Karpas-422 (cell line): Measurements from ENCODE around the gene NCKAP5. TPM values are rescaled to one million over a fixed set of nuclear protein-coding genes. Genes with fewer than 3 reads are reported as not detected.

ENCODE experiments used
- DNase-seq: peaks from one replicate; pipeline ENCODE4 v3.0.0-alpha.2; 2015
- H2AFZ ChIP-seq: fragments of 200-600 bp; sonication (generic); 2 replicates; pipeline ENCODE4 v1.6.1; 2014; ENCODE audit warnings: antibody characterized with exemption, low read length, mixed read lengths
- H3K27ac ChIP-seq: fragments of 200-600 bp; sonication (generic); 2 replicates; pipeline ENCODE4 v1.5.1; 2014; ENCODE audit warnings: mild to moderate bottlenecking, low read length, moderate library complexity
- H3K27me3 ChIP-seq: fragments of 200-600 bp; sonication (generic); 2 replicates; pipeline ENCODE4 v1.6.1; 2014; ENCODE audit warnings: low read length, mixed read lengths
- H3K36me3 ChIP-seq: fragments of 200-600 bp; sonication (generic); 2 replicates; pipeline ENCODE4 v1.6.1; 2014; ENCODE audit warnings: low read length, mixed read lengths; ENCODE audit not compliant: insufficient read depth
- H3K4me1 ChIP-seq: fragments of 200-600 bp; sonication (generic); 2 replicates; pipeline ENCODE4 v1.6.1; 2014; ENCODE audit warnings: mild to moderate bottlenecking, low read length, mixed read lengths
- H3K4me2 ChIP-seq: fragments of 200-600 bp; sonication (generic); 2 replicates; pipeline ENCODE4 v1.6.1; 2014; ENCODE audit warnings: low read length, low read depth, mild to moderate bottlenecking; ENCODE audit not compliant: poor library complexity, severe bottlenecking
- H3K4me3 ChIP-seq: fragments of 200-600 bp; sonication (generic); 2 replicates; pipeline ENCODE4 v1.5.1; 2014; ENCODE audit warnings: mild to moderate bottlenecking, antibody characterized with exemption, low read length, mixed read lengths
- H3K79me2 ChIP-seq: fragments of 200-600 bp; sonication (generic); 2 replicates; pipeline ENCODE4 v1.6.1; 2014; ENCODE audit warnings: mild to moderate bottlenecking, low read length, mixed read lengths
- H3K9ac ChIP-seq: fragments of 200-600 bp; sonication (generic); 2 replicates; pipeline ENCODE4 v1.6.0; 2014; ENCODE audit warnings: low read length
- H3K9me2 ChIP-seq: fragments of 200-600 bp; sonication (generic), shearing (Covaris generic); replicated peaks from 2 replicates; pipeline ENCODE4 v1.6.0; 2014; ENCODE audit warnings: mild to moderate bottlenecking, low read length, moderate library complexity; ENCODE audit not compliant: insufficient read depth
- H3K9me3 ChIP-seq: fragments of 300-700, 200-600 bp; sonication (generic); 2 replicates; pipeline ENCODE4 v1.6.1; 2014; ENCODE audit warnings: low read length, mixed read lengths
- H4K20me1 ChIP-seq: fragments of 200-600 bp; sonication (generic); 2 replicates; pipeline ENCODE4 v1.6.1; 2014; ENCODE audit warnings: mild to moderate bottlenecking, antibody characterized with exemption, low read length, low read depth; ENCODE audit not compliant: insufficient read depth
- total RNA-seq: library from RNA; depleted of rRNA; stranded (reverse); fragments of >200 nt; shearing (Covaris generic); gene quantifications from 2 replicates; pipeline ENCODE4 v1.2.3, GENCODE V29; 2014; ENCODE audit warnings: low replicate concordance

The NCKAP5 gene
- total RNA-seq, 1 experiment from 2014 or later, result not detected

- H3K36me3 ChIP-seq, result no peaks in the 10 kb centered on the region
- H3K9me3 ChIP-seq, result no peaks in the 10 kb centered on the region
- no peaks in the 10 kb centered on the region for H3K4me1 ChIP-seq
- no peak overlapping the region for H3K4me3 ChIP-seq
- H3K9me2 ChIP-seq, result no peaks in the 10 kb centered on the region
- H3K27ac ChIP-seq, result no peak overlapping the region
- no peaks in the 10 kb centered on the region for H3K79me2 ChIP-seq
- no peaks in the 10 kb centered on the region for H3K27me3 ChIP-seq
- no peak overlapping the region for H3K9ac ChIP-seq
- H3K4me2 ChIP-seq, result no peak overlapping the region
- H2AFZ ChIP-seq, result no peak overlapping the region
- no peak for DNase-seq
- H4K20me1 ChIP-seq, result no peaks in the 10 kb centered on the region
Measured at GRCh38 chr2:133497270-133497893, 70.9 kb downstream of the NCKAP5 start.

DNA sequence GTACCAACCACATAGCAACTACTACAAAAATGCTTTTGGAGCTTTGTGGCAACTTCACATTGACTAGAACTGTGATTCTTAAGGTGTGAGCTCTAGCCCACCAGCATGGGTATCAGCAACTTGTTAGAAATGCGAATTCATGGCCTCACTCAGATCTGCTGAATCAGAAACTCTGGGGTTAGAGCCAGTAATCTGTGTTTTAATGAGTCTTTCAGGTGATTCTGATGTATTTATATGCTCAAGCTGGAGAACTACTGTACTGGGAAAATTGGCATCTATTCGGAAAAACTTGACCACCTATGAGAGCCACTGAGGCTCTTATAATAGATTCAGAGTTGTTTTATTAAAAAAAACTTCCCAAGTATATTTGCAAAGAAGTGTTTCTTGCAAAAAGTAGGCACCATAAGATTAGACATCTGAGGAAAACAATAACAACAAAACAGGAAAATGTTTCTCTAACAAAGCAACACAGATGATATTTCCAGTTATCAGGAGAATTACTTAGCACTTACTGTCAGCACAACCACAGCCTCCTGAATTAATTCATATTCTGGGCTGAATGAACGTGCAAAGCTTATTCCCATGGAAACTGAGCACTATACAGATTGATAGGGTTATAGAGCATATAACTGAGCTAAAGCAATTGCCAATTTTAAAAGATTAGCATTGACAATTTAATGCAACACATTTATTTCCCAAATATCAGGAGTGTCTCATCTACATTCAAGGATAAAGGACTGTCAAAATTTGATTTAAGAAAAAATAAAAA lies 71.6 kb downstream of the NCKAP5 start:
- Histone ChIP-seq H3K36me3 (no peaks in the 10 kb centered on the region), H3K4me2 (no peak overlapping the region), H3K4me1 (no peaks in the 10 kb centered on the region), H2AFZ (no peak overlapping the region), H3K9me3 (no peaks in the 10 kb centered on the region), H3K9ac (no peak overlapping the region), H3K79me2 (no peaks in the 10 kb centered on the region), H3K9me2 (no peaks in the 10 kb centered on the region), H4K20me1 (no peaks in the 10 kb centered on the region), H3K4me3 (no peak overlapping the region), H3K27me3 (no peaks in the 10 kb centered on the region), H3K27ac (no peak overlapping the region)
- no peak for DNase-seq

DNA sequence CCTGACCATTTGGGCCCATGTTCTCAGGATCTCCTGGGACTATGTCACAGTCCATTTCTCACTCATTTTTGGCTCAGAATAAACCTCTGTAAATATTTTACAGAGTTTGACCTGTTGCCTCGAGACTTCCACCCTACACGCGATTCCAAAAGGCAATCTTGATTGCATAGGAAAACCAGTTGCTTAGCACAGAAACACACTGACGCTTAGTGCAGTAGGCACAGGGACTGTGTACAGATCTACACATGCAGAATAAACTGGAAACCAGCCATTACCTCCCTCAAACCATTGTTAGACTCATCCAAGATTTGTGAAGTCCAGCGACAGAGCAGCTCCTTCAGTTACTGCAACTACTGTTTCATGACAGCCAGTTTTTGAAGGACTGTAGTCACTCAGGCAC lies 73.0 kb downstream of the NCKAP5 start:
- DNase-seq, result no peak
- Histone ChIP-seq H3K4me3 (no peak overlapping the region), H2AFZ (no peak overlapping the region), H3K9me3 (no peaks in the 10 kb centered on the region), H3K27me3 (no peaks in the 10 kb centered on the region), H3K4me1 (no peaks in the 10 kb centered on the region), H3K36me3 (no peaks in the 10 kb centered on the region), H3K79me2 (no peaks in the 10 kb centered on the region), H3K9me2 (no peaks in the 10 kb centered on the region), H3K9ac (no peak overlapping the region), H4K20me1 (no peaks in the 10 kb centered on the region), H3K4me2 (no peak overlapping the region), H3K27ac (no peak overlapping the region)

- H4K20me1 ChIP-seq, result no peaks in the 10 kb centered on the region
- H3K36me3 ChIP-seq, result no peaks in the 10 kb centered on the region
- no peaks in the 10 kb centered on the region for H3K9me3 ChIP-seq
- no peak overlapping the region for H3K4me2 ChIP-seq
- H2AFZ ChIP-seq, result no peak overlapping the region
- no peaks in the 10 kb centered on the region for H3K79me2 ChIP-seq
- DNase-seq, result no peak
- H3K9me2 ChIP-seq, result no peaks in the 10 kb centered on the region
- H3K27ac ChIP-seq, result no peak overlapping the region
- H3K9ac ChIP-seq, result no peak overlapping the region
- no peaks in the 10 kb centered on the region for H3K27me3 ChIP-seq
- peaks cover 7% of the 10 kb centered on the region for H3K4me1 ChIP-seq
- H3K4me3 ChIP-seq, result no peak overlapping the region
Measured at GRCh38 chr2:133492719-133493380, 75.4 kb downstream of the NCKAP5 start.

DNA sequence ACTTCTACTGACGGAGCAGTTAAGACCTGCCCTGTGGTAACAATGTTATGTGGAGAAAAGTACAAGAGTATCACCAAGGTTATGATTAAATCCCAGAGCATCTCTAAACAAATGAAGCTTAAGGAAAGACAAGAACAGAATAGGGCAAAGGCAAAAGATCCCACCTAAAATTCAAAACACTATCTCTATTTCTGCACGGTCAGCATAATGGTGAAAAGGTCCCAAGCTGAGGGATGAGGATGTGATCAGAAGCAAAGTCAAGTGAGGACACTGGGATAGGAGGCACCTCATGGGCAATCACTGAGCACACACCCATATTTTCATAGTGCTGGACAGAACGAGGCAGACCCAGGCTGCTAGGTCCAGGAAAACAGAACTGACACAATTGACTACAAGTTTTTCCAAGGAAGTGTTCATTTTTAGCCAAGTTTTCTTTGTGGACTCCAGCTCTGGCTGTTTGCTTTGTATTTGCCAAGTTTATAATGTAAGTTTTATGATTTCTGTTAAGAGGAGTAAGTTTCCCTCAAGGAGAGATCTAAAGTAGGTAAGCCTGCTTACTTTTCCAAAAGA lies 77.8 kb downstream of the NCKAP5 start:
- H4K20me1 ChIP-seq, result no peaks in the 10 kb centered on the region
- no peaks in the 10 kb centered on the region for H3K9me3 ChIP-seq
- no peak for DNase-seq
- peaks cover 7% of the 10 kb centered on the region for H3K4me1 ChIP-seq
- H3K4me3 ChIP-seq, result no peak overlapping the region
- no peaks in the 10 kb centered on the region for H3K36me3 ChIP-seq
- no peaks in the 10 kb centered on the region for H3K27me3 ChIP-seq
- no peak overlapping the region for H3K27ac ChIP-seq
- no peaks in the 10 kb centered on the region for H3K79me2 ChIP-seq
- no peak overlapping the region for H3K9ac ChIP-seq
- H3K4me2 ChIP-seq, result no peak overlapping the region
- no peaks in the 10 kb centered on the region for H3K9me2 ChIP-seq
- H2AFZ ChIP-seq, result no peak overlapping the region

DNA sequence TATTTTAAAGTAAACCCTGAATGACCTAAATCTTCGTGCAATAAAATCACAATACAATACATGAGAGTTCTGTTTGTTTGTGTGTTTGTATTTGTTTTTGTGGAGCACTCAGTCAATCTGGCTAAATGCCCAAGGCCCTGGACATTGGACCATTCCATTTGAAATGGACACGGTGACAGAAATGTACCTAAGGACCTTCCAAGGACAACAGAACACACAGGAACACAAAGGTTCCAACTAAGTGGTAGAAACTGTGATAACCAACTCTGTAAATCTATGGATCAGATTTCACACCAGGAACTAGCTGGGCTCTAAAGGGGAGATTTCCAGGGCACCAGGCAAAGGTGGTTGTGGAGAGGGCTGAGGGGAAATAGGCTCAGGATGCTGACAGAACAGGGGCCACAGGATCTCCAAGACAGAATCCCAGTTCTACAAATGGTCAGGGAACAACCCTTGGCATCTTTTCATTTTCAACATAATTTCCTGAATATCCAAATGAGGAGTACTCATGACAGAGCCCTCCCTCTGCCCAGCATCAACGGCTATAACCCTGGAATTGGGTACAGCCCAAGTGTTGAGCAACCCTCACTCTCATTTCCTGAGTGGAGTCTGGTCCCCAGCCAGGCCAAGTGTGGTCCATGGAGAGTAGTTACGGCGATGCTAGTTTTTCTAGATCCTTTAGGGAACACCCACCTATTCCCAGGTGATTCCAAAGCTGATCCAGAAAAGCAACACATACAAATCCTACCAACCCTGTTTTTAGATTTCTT lies 78.4 kb downstream of the NCKAP5 start:
- Histone ChIP-seq H3K9me3 (no peaks in the 10 kb centered on the region), H3K79me2 (no peaks in the 10 kb centered on the region), H3K27ac (no peak overlapping the region), H3K9me2 (no peaks in the 10 kb centered on the region), H3K4me3 (no peak overlapping the region), H2AFZ (no peak overlapping the region), H3K4me1 (peaks cover 7% of the 10 kb centered on the region), H3K9ac (no peak overlapping the region), H4K20me1 (no peaks in the 10 kb centered on the region), H3K36me3 (no peaks in the 10 kb centered on the region), H3K27me3 (no peaks in the 10 kb centered on the region), H3K4me2 (no peak overlapping the region)
- no peak for DNase-seq

DNA sequence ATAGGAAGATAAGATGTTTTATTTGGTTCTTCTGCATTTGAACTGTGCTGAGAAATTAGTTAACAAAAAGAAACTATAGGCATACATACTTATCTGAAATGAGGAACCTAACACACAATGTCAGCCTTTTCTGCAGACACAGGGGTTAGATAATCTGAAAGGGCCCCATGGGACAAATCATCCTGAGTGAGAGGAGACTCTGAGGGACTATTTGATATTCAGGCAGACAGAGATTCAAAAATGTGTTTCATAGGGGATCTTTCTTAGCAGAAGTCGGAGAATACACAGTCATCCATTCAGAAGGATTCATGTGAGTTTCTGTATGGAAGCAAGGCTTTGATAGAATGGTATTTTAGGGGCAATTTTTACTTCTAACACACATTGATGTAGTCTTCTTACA lies 79.1 kb downstream of the NCKAP5 start:
- Histone ChIP-seq H3K27ac (no peak overlapping the region), H4K20me1 (no peaks in the 10 kb centered on the region), H3K27me3 (no peaks in the 10 kb centered on the region), H3K36me3 (no peaks in the 10 kb centered on the region), H3K9me2 (no peaks in the 10 kb centered on the region), H3K9ac (no peak overlapping the region), H3K4me2 (peak overlapping the region; percentile 20), H2AFZ (no peak overlapping the region), H3K79me2 (no peaks in the 10 kb centered on the region), H3K4me1 (peaks cover 7% of the 10 kb centered on the region), H3K9me3 (no peaks in the 10 kb centered on the region), H3K4me3 (no peak overlapping the region)
- DNase-seq, result peak; percentile 47
